PC-3 (cell line): ENCODE data around the gene DGKI. TPM values are rescaled to one million over a fixed set of nuclear protein-coding genes. Genes with fewer than 3 reads are reported as not detected.

ENCODE experiments used
- ATAC-seq: fragments of 200-7000 bp; cut with Tn5 transposase; 2 replicates; pipeline ENCODE4 v1.9.1; 2020; ENCODE audit warnings: mild to moderate bottlenecking, moderate library complexity
- BruUV-seq: library from RNA; stranded (reverse); fragments of 400-500 nt; replicated peaks from 2 replicates; lab custom pipeline; 2021; lab: Mats Ljungman, UMichigan
- CTCF ChIA-PET: fragments of 300-600 bp; sonication (Branson Sonifier 250); formaldehyde crosslinking; loops from one replicate; lab custom pipeline; 2022; ENCODE audit warnings: antibody characterized with exemption; lab: Charles Lee
- POLR2A ChIA-PET: fragments of 300-600 bp; sonication (Branson Sonifier 250); formaldehyde crosslinking; loops from one replicate; lab custom pipeline; 2022; ENCODE audit warnings: antibody characterized with exemption; ENCODE audit not compliant: unreplicated experiment; lab: Charles Lee
- DNase-seq: peaks from one replicate; pipeline ENCODE4 v3.0.0-alpha.2; 2015
- H2AFZ ChIP-seq: fragments of 300-600 bp; sonication (generic); 2 replicates; pipeline ENCODE4 v1.6.0; 2016; ENCODE audit warnings: antibody characterized with exemption, low read length
- H3F3A ChIP-seq: fragments of 300-600 bp; sonication (generic); one replicate; pipeline ENCODE4 v1.6.0; 2017; ENCODE audit warnings: antibody characterized with exemption, low read length, control low read depth, mild to moderate bottlenecking; ENCODE audit not compliant: unreplicated experiment
- H3K27ac ChIP-seq: fragments of 300-600 bp; sonication (generic); 2 replicates; pipeline ENCODE4 v1.5.1; 2016; ENCODE audit warnings: mild to moderate bottlenecking, low read length
- H3K27me3 ChIP-seq: fragments of 300-600 bp; sonication (generic); 2 replicates; pipeline ENCODE4 v1.6.1; 2016; ENCODE audit warnings: low read length, mixed read lengths
- H3K36me3 ChIP-seq: fragments of 300-600 bp; sonication (generic); 2 replicates; pipeline ENCODE4 v1.6.1; 2016; ENCODE audit warnings: low read depth, mixed run types, low read length, mixed read lengths
- H3K4me1 ChIP-seq: fragments of 300-600 bp; sonication (generic); 2 replicates; pipeline ENCODE4 v1.5.1; 2016; ENCODE audit warnings: low read length; ENCODE audit not compliant: insufficient read depth
- H3K4me2 ChIP-seq: fragments of 300-600 bp; sonication (generic); 2 replicates; pipeline ENCODE4 v1.6.0; 2016; ENCODE audit warnings: low read length
- H3K4me3 ChIP-seq: fragments of 300-600 bp; sonication (generic); 2 replicates; pipeline ENCODE4 v1.5.1; 2016; ENCODE audit warnings: mild to moderate bottlenecking, low read length, mixed read lengths
- H3K79me2 ChIP-seq: fragments of 300-600 bp; sonication (generic); 2 replicates; pipeline ENCODE4 v1.6.1; 2017; ENCODE audit warnings: low read length, mixed read lengths
- H3K9ac ChIP-seq: fragments of 300-600 bp; sonication (generic); 2 replicates; pipeline ENCODE4 v1.6.0; 2016; ENCODE audit warnings: mild to moderate bottlenecking, low read length
- H3K9me2 ChIP-seq: fragments of 300-600 bp; sonication (generic); replicated peaks from 2 replicates; pipeline ENCODE4 v1.6.1; 2016; ENCODE audit warnings: mixed run types, low read length, mixed read lengths
- H3K9me3 ChIP-seq: fragments of 300-600 bp; sonication (generic); 2 replicates; pipeline ENCODE4 v1.6.1; 2016; ENCODE audit warnings: low read length, mixed read lengths
- H4K20me1 ChIP-seq: fragments of 300-600 bp; sonication (generic); 2 replicates; pipeline ENCODE4 v1.6.1; 2016; ENCODE audit warnings: low read length, mixed read lengths
- CTCF ChIP-seq: fragments of 300-600 bp; sonication (generic); conservative IDR thresholded peaks from 2 replicates; pipeline ENCODE4 v1.5.1; 2017; ENCODE audit warnings: antibody characterized with exemption, low read depth, mild to moderate bottlenecking, low read length
- EZH2 ChIP-seq: fragments of 300-600 bp; sonication (generic); IDR thresholded peaks from one replicate; pipeline ENCODE4 v1.6.1; 2017; ENCODE audit warnings: antibody characterized with exemption, mild to moderate bottlenecking, low read length; ENCODE audit not compliant: unreplicated experiment
- EZH2phosphoT487 ChIP-seq: fragments of 300-600 bp; sonication (generic); IDR thresholded peaks from 2 replicates; pipeline ENCODE4 v1.6.1; 2018; ENCODE audit warnings: mild to moderate bottlenecking, antibody characterized with exemption, low read length, borderline replicate concordance
- intact Hi-C: fragments of 100-400 bp; cut with micrococcal nuclease; formaldehyde crosslinking; loops from 2 replicates; pipeline ENCODE4 v1.9.0; 2023
- total RNA-seq: library from RNA; depleted of rRNA; stranded (reverse); fragments of >200 nt; gene quantifications from 2 replicates; pipeline ENCODE4 v1.2.3, GENCODE V29; 2014

The DGKI gene
- total RNA-seq, 1 experiment from 2014 or later, result not detected

DNA sequence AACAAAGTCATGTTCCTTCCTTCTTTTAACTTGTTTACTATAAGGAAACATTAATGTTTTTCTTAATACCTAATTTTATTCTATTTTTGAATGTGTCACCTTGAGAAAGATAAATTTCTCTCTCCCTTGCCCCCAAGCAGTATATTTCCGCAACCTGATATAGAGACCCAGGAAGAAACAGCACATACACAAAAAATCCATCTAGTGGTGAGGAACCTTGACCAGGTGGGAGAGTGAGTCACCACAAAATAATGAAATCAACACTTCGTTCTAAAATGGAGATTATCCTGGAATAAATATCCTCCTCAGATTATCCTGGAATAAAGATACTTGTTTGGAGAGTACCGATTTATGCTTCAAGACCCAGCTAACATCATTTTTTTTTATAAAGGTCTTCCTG lies 270.3 kb downstream of the DGKI start:
- Histone ChIP-seq H3K9ac (no peak overlapping the region), H3K9me2 (no peaks in the 10 kb centered on the region), H3K4me3 (no peak overlapping the region), H3K36me3 (no peaks in the 10 kb centered on the region), H2AFZ (no peak overlapping the region), H4K20me1 (no peaks in the 10 kb centered on the region), H3F3A (no peaks in the 10 kb centered on the region), H3K27me3 (no peaks in the 10 kb centered on the region), H3K4me1 (peaks cover 12% of the 10 kb centered on the region), H3K9me3 (no peaks in the 10 kb centered on the region), H3K79me2 (no peaks in the 10 kb centered on the region), H3K27ac (no peak overlapping the region), H3K4me2 (no peak overlapping the region)
- intact Hi-C loops, result no loop called here
- POLR2A ChIA-PET, result no interaction called here
- no TSS peak for BruUV-seq
- no peak for TF ChIP-seq CTCF
- no peak for TF ChIP-seq EZH2phosphoT487
- no peak for TF ChIP-seq EZH2
- CTCF ChIA-PET, result no interaction called here
- ATAC-seq (no peak), DNase-seq (peak; percentile 29)

DNA sequence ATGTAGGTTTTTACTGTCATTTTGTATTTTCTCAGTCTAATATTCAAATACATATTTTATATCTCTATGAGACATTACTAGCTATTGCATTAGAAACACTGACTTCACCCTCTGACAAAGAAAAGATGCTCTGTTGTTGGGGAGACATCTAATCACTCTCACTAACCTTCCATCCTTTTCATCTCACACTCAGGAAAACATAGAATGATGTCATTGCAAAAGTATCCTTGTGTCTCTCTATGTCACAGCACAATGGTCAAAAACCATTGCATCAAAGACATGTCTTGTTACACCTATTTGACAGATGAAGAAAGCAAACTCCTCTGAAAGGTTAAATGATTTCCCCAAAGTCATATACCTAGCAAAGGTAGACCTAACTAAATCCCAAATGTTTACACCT lies 272.0 kb downstream of the DGKI start:
- intact Hi-C loops, result no loop called here

More for the DNA sequence above, 272.0 kb downstream of the DGKI start:
- POLR2A ChIA-PET, result no interaction called here
- Histone ChIP-seq H3K9me3 (no peaks in the 10 kb centered on the region), H3K9ac (no peak overlapping the region), H3F3A (no peaks in the 10 kb centered on the region), H3K4me3 (no peak overlapping the region), H3K27ac (no peak overlapping the region), H3K4me1 (peaks cover 4% of the 10 kb centered on the region; the same call in 1 of the 2 replicates), H3K36me3 (no peaks in the 10 kb centered on the region), H4K20me1 (no peaks in the 10 kb centered on the region), H3K79me2 (no peaks in the 10 kb centered on the region), H2AFZ (no peak overlapping the region), H3K27me3 (no peaks in the 10 kb centered on the region), H3K9me2 (no peaks in the 10 kb centered on the region), H3K4me2 (no peak overlapping the region)
- DNase-seq (no peak), ATAC-seq (no peak)
- TF ChIP-seq CTCF (no peak), EZH2 (no peak)
- no TSS peak for BruUV-seq
- CTCF ChIA-PET, result no interaction called here
